Neutrophil (primary cell): ENCODE measurements around the gene KRTAP10-8.
"Not testable (repeated sequence)": the region's sequence is repeated elsewhere in the genome, so short reads cannot be mapped to it uniquely, and the experiment has no call there.

Source experiments
- H3K27ac ChIP-seq: fragments of 200-600 bp; sonication (generic); 2 replicates; pipeline ENCODE4 v1.5.1; 2016; ENCODE audit warnings: mild to moderate bottlenecking, moderate library complexity
- H3K27me3 ChIP-seq: fragments of 200-600 bp; sonication (generic); 2 replicates; pipeline ENCODE4 v1.6.0; 2016; ENCODE audit warnings: mild to moderate bottlenecking
- H3K36me3 ChIP-seq: fragments of 200-600 bp; sonication (generic); 2 replicates; pipeline ENCODE4 v1.5.1; 2017
- H3K4me1 ChIP-seq, 2 experiments: fragments of 200-600 bp in 1 of 2; sonication (generic) in 1 of 2; 1 replicate in 1 of 2; 2 replicates in 1 of 2; pipeline versions ENCODE4 v1.5.1 to v1.6.1; 2013 to 2016; ENCODE audit warnings: low read depth in 1 of 2, low read length in 1 of 2, mild to moderate bottlenecking in 1 of 2, moderate library complexity in 1 of 2; ENCODE audit not compliant: control insufficient read depth in 1 of 2, insufficient read depth in 1 of 2
- H3K4me3 ChIP-seq, 2 experiments: fragments of 200-600 bp in 1 of 2; sonication (generic) in 1 of 2; 1 replicate in 1 of 2; 2 replicates in 1 of 2; pipeline ENCODE4 v1.5.1; 2013 to 2016; ENCODE audit warnings: low read depth in 1 of 2, low read length in 1 of 2, mild to moderate bottlenecking in 1 of 2, moderate library complexity in 1 of 2
- H3K9me3 ChIP-seq: fragments of 200-600 bp; sonication (generic); 2 replicates; pipeline ENCODE4 v1.5.1; 2016
- CTCF ChIP-seq: fragments of 200-600 bp; sonication (generic); IDR thresholded peaks from 2 replicates; pipeline ENCODE4 v1.5.1; 2016; ENCODE audit warnings: antibody characterized with exemption

KRTAP10-8 gene

GRCh38 chr21:44658913-44659595, 47.2 kb downstream of the KRTAP10-8 start:
- Histone ChIP-seq H3K27me3 (no peaks in the 10 kb centered on the region), H3K4me3 (no peak overlapping the region), H3K36me3 (no peaks in the 10 kb centered on the region), H3K27ac (peak overlapping the region; percentile 69), H3K9me3 (peaks cover 3% of the 10 kb centered on the region), H3K4me1 (peaks cover 10 to 11% of the 10 kb centered on the region in 2 experiments)
- no peak for TF ChIP-seq CTCF

GRCh38 chr21:44661567-44661966, 49.7 kb downstream of the KRTAP10-8 start:
- not testable (repeated sequence) for H3K9me3 ChIP-seq, H3K27me3 ChIP-seq, H3K36me3 ChIP-seq, H3K4me3 ChIP-seq, H3K27ac ChIP-seq
- H3K4me1 ChIP-seq, result peaks cover 10 to 11% of the 10 kb centered on the region in 2 experiments
